Stimulated activated CD4-positive, alpha-beta T cell treated with anti-CD3 and anti-CD28 coated beads, Interleukin-1b, Interleukin-23, amount 100 ng/mL, for 48 hours (primary cell): ENCODE results near the gene NHSL1.
A peak's percentile ranks its signal among the peaks of the same experiment; 100 is the strongest.

Experiments used
- DNase-seq: peaks from one replicate; pipeline ENCODE4 v3.0.0-alpha.2; 2020

Gene NHSL1

GRCh38 chr6:138494312-138494711, 5.0 kb downstream of the NHSL1 start:
- DNase-seq, result no peak

GRCh38 chr6:138493413-138493812, 5.9 kb downstream of the NHSL1 start:
- no peak for DNase-seq

- DNase-seq, result no peak
These were observed 6.4 kb downstream of the NHSL1 start for GRCh38 chr6:138492871-138493270.

GRCh38 chr6:138492113-138492512, 7.2 kb downstream of the NHSL1 start:
- no peak for DNase-seq

GRCh38 chr6:138491017-138491416, 8.3 kb downstream of the NHSL1 start:
- DNase-seq, result no peak

- no peak for DNase-seq
These were observed 9.4 kb downstream of the NHSL1 start for GRCh38 chr6:138489846-138490245.

GRCh38 chr6:138487102-138487604, 12.1 kb downstream of the NHSL1 start:
- no peak for DNase-seq

- no peak for DNase-seq
These were observed 12.8 kb downstream of the NHSL1 start for GRCh38 chr6:138486249-138487101.

GRCh38 chr6:138485586-138486248, 13.6 kb downstream of the NHSL1 start:
- no peak for DNase-seq

- no peak for DNase-seq
These were observed 14.2 kb downstream of the NHSL1 start for GRCh38 chr6:138485005-138485545.

- no peak for DNase-seq
These were observed 15.1 kb downstream of the NHSL1 start for GRCh38 chr6:138484018-138484731.

- DNase-seq, result no peak
These were observed 16.5 kb downstream of the NHSL1 start for GRCh38 chr6:138482816-138483215.

GRCh38 chr6:138480279-138480949, 18.9 kb downstream of the NHSL1 start:
- no peak for DNase-seq

- no peak for DNase-seq
These were observed 21.3 kb downstream of the NHSL1 start for GRCh38 chr6:138477913-138478539.

- DNase-seq, result no peak
These were observed 23.2 kb downstream of the NHSL1 start for GRCh38 chr6:138476116-138476515.

GRCh38 chr6:138473144-138473543, 26.1 kb downstream of the NHSL1 start:
- no peak for DNase-seq

- no peak for DNase-seq
These were observed 30.8 kb downstream of the NHSL1 start for GRCh38 chr6:138468320-138469015.

GRCh38 chr6:138467901-138468300, 31.4 kb downstream of the NHSL1 start:
- DNase-seq, result no peak

- DNase-seq, result peak; percentile 27
These were observed 34.2 kb downstream of the NHSL1 start for GRCh38 chr6:138465007-138465645.

GRCh38 chr6:138464085-138464484, 35.2 kb downstream of the NHSL1 start:
- DNase-seq, result no peak

- DNase-seq, result no peak
These were observed 37.6 kb downstream of the NHSL1 start for GRCh38 chr6:138461647-138462046.
